Measurements from ENCODE around the gene RFX4.
A peak's percentile ranks its signal among the peaks of the same experiment; 100 is the strongest.

The RFX4 gene

GRCh38 chr12:106767206-106767605, 184.4 kb downstream of the RFX4 start:
- no peak for DNase-seq (ENCODE audit: low read depth)

GRCh38 chr12:106767954-106768822, 185.4 kb downstream of the RFX4 start:
- no peak for DNase-seq (ENCODE audit: low read depth)

GRCh38 chr12:106769078-106769477, 186.3 kb downstream of the RFX4 start:
- DNase-seq (ENCODE audit: low read depth) = no peak

- DNase-seq (ENCODE audit: low read depth) = no peak
Observed at GRCh38 chr12:106769546-106769945, 186.7 kb downstream of the RFX4 start.

- no peak for DNase-seq (ENCODE audit: low read depth)
Observed at GRCh38 chr12:106771425-106771824, 188.6 kb downstream of the RFX4 start.

- DNase-seq (ENCODE audit: low read depth) = no peak
Observed at GRCh38 chr12:106773286-106774004, 190.6 kb downstream of the RFX4 start.

GRCh38 chr12:106774005-106774807, 191.4 kb downstream of the RFX4 start, which contains the start of gene RIC8B:
Gene RIC8B, plus strand, starts transcription at chr12:106774682. Its CDS starts 64 bp downstream, at chr12:106774746.
- peak; percentile 57 for DNase-seq (ENCODE audit: low read depth)

- no peak for DNase-seq (ENCODE audit: low read depth)
Observed at GRCh38 chr12:106774808-106775524, 192.2 kb downstream of the RFX4 start.

- DNase-seq (ENCODE audit: low read depth) = no peak
Observed at GRCh38 chr12:106776897-106777296, 194.1 kb downstream of the RFX4 start.

- DNase-seq (ENCODE audit: low read depth) = no peak
Observed at GRCh38 chr12:106780010-106780631, 197.3 kb downstream of the RFX4 start.

- DNase-seq (ENCODE audit: low read depth) = no peak
Observed at GRCh38 chr12:106782619-106783018, 199.8 kb downstream of the RFX4 start.

- no peak for DNase-seq (ENCODE audit: low read depth)
Observed at GRCh38 chr12:106783515-106783914, 200.7 kb downstream of the RFX4 start.

- DNase-seq (ENCODE audit: low read depth) = no peak
Observed at GRCh38 chr12:106790020-106790419, 207.2 kb downstream of the RFX4 start.

- DNase-seq (ENCODE audit: low read depth) = no peak
Observed at GRCh38 chr12:106791531-106791930, 208.7 kb downstream of the RFX4 start.

GRCh38 chr12:106794369-106794768, 211.6 kb downstream of the RFX4 start:
- DNase-seq (ENCODE audit: low read depth) = no peak

GRCh38 chr12:106801167-106801708, 218.4 kb downstream of the RFX4 start:
- no peak for DNase-seq (ENCODE audit: low read depth)

GRCh38 chr12:106801830-106802533, 219.2 kb downstream of the RFX4 start:
- DNase-seq (ENCODE audit: low read depth) = no peak

GRCh38 chr12:106804668-106805067, 221.9 kb downstream of the RFX4 start:
- DNase-seq (ENCODE audit: low read depth) = no peak
